Measurements from ENCODE around the gene C11orf68. TPM values are rescaled to one million over a fixed set of nuclear protein-coding genes. Genes with fewer than 3 reads are reported as not detected.
A peak's percentile ranks its signal among the peaks of the same experiment; 100 is the strongest.

The C11orf68 gene
- total and polyA plus RNA-seq, 2 donors: 11.0 to 38.8 TPM

GRCh38 chr11:65873318-65874156, 45.3 kb downstream of the C11orf68 start:
- Histone ChIP-seq H3K4me3 (ENCODE audit: low read length in 2 of 2) (peak overlapping the region; percentile 49 to 62), H3K9me3 (ENCODE audit: control insufficient read depth in 2 of 2, insufficient read depth in 1 of 2, low read length in 1 of 2) (no peaks in the 10 kb centered on the region), H3K27me3 (ENCODE audit: control insufficient read depth in 2 of 2, insufficient read depth in 1 of 2, low read length in 1 of 2) (peaks cover 11 to 42% of the 10 kb centered on the region in 2 donors), H3K36me3 (ENCODE audit: control insufficient read depth in 2 of 2, insufficient read depth in 2 of 2, low read length in 1 of 2) (peaks cover 0 to 1% of the 10 kb centered on the region in 2 donors), H3K4me1 (ENCODE audit: control insufficient read depth in 2 of 2, insufficient read depth in 2 of 2, low read length in 2 of 2) (peaks cover 10 to 15% of the 10 kb centered on the region in 2 donors), H3K27ac (ENCODE audit: low read depth in 1 of 2, low read length in 1 of 2) (peak overlapping the region; percentile 23 to 61)
- DNase-seq (ENCODE audit: low read depth in 6 of 9, low spot score in 9 of 9): peak; percentile 73 to 95 (median 88)
- WGBS: 9% methylated on average over 54 of the region's 54 CpGs

- Histone ChIP-seq H3K9me3 (ENCODE audit: control insufficient read depth in 2 of 2, insufficient read depth in 1 of 2, low read length in 1 of 2) (no peaks in the 10 kb centered on the region), H3K36me3 (ENCODE audit: control insufficient read depth in 2 of 2, insufficient read depth in 2 of 2, low read length in 1 of 2) (peaks cover 0 to 9% of the 10 kb centered on the region in 2 donors), H3K4me1 (ENCODE audit: control insufficient read depth in 2 of 2, insufficient read depth in 2 of 2, low read length in 2 of 2) (peaks cover 10 to 15% of the 10 kb centered on the region in 2 donors), H3K27ac (ENCODE audit: low read depth in 1 of 2, low read length in 1 of 2) (peak within 1 kb of the TSS; percentile 23 to 61), H3K4me3 (ENCODE audit: low read length in 2 of 2) (peak within 1 kb of the TSS; percentile 49 to 62), H3K27me3 (ENCODE audit: control insufficient read depth in 2 of 2, insufficient read depth in 1 of 2, low read length in 1 of 2) (peaks cover 11 to 42% of the 10 kb centered on the region in 2 donors)
- DNase-seq (ENCODE audit: low read depth in 6 of 9, low spot score in 9 of 9): no peak
- WGBS: 9% methylated on average over 68 of the region's 69 CpGs
Observed at GRCh38 chr11:65872586-65873317, 46.1 kb downstream of the C11orf68 start, which contains the start of gene EFEMP2. TSS of gene EFEMP2 (minus strand) at chr11:65872800. CDS start at chr11:65872354, 446 bp downstream.

- H3K4me1 ChIP-seq (ENCODE audit: control insufficient read depth in 2 of 2, insufficient read depth in 2 of 2, low read length in 2 of 2): peaks cover 10 to 20% of the 10 kb centered on the region in 2 donors
Observed at GRCh38 chr11:65871811-65872548, 46.9 kb downstream of the C11orf68 start.

GRCh38 chr11:65870706-65871681, 47.9 kb downstream of the C11orf68 start:
- Histone ChIP-seq H3K4me3 (ENCODE audit: low read length in 2 of 2) (no peak overlapping the region), H3K36me3 (ENCODE audit: control insufficient read depth in 2 of 2, insufficient read depth in 2 of 2, low read length in 1 of 2) (peaks cover 14 to 24% of the 10 kb centered on the region in 2 donors), H3K27me3 (ENCODE audit: control insufficient read depth in 2 of 2, insufficient read depth in 1 of 2, low read length in 1 of 2) (peaks cover 11 to 42% of the 10 kb centered on the region in 2 donors), H3K27ac (ENCODE audit: low read depth in 1 of 2, low read length in 1 of 2) (no peak overlapping the region), H3K9me3 (ENCODE audit: control insufficient read depth in 2 of 2, insufficient read depth in 1 of 2, low read length in 1 of 2) (no peaks in the 10 kb centered on the region), H3K4me1 (ENCODE audit: control insufficient read depth in 2 of 2, insufficient read depth in 2 of 2, low read length in 2 of 2) (peaks cover 10 to 20% of the 10 kb centered on the region in 2 donors)
- no peak for DNase-seq (ENCODE audit: low read depth in 6 of 9, low spot score in 9 of 9)
- WGBS: 66% methylated on average over 24 of the region's 24 CpGs

More at GRCh38 chr11:65871811-65872548, 46.9 kb downstream of the C11orf68 start:
- Histone ChIP-seq H3K27me3 (ENCODE audit: control insufficient read depth in 2 of 2, insufficient read depth in 1 of 2, low read length in 1 of 2) (peaks cover 11 to 42% of the 10 kb centered on the region in 2 donors), H3K36me3 (ENCODE audit: control insufficient read depth in 2 of 2, insufficient read depth in 2 of 2, low read length in 1 of 2) (peaks cover 5 to 15% of the 10 kb centered on the region in 2 donors), H3K27ac (ENCODE audit: low read depth in 1 of 2, low read length in 1 of 2) (peak overlapping the region in 1 of 2 donors; percentile 7), H3K9me3 (ENCODE audit: control insufficient read depth in 2 of 2, insufficient read depth in 1 of 2, low read length in 1 of 2) (no peaks in the 10 kb centered on the region), H3K4me3 (ENCODE audit: low read length in 2 of 2) (peak overlapping the region; percentile 16 to 62)
- WGBS: 84% methylated on average over 26 of the region's 26 CpGs
- no peak for DNase-seq (ENCODE audit: low read depth in 6 of 9, low spot score in 9 of 9)

GRCh38 chr11:65870307-65870658, 48.6 kb downstream of the C11orf68 start:
- 63% methylated on average over 11 of the region's 11 CpGs for WGBS
- Histone ChIP-seq H3K27me3 (ENCODE audit: control insufficient read depth in 2 of 2, insufficient read depth in 1 of 2, low read length in 1 of 2) (peaks cover 11 to 42% of the 10 kb centered on the region in 2 donors), H3K36me3 (ENCODE audit: control insufficient read depth in 2 of 2, insufficient read depth in 2 of 2, low read length in 1 of 2) (peaks cover 22 to 32% of the 10 kb centered on the region in 2 donors), H3K4me1 (ENCODE audit: control insufficient read depth in 2 of 2, insufficient read depth in 2 of 2, low read length in 2 of 2) (peaks cover 10 to 20% of the 10 kb centered on the region in 2 donors), H3K27ac (ENCODE audit: low read depth in 1 of 2, low read length in 1 of 2) (no peak overlapping the region), H3K4me3 (ENCODE audit: low read length in 2 of 2) (no peak overlapping the region), H3K9me3 (ENCODE audit: control insufficient read depth in 2 of 2, insufficient read depth in 1 of 2, low read length in 1 of 2) (no peaks in the 10 kb centered on the region)
- no peak for DNase-seq (ENCODE audit: low read depth in 6 of 9, low spot score in 9 of 9)

- 95% methylated on average over 24 of the region's 24 CpGs for WGBS
- Histone ChIP-seq H3K4me1 (ENCODE audit: control insufficient read depth in 2 of 2, insufficient read depth in 2 of 2, low read length in 2 of 2) (peaks cover 10 to 20% of the 10 kb centered on the region in 2 donors), H3K27me3 (ENCODE audit: control insufficient read depth in 2 of 2, insufficient read depth in 1 of 2, low read length in 1 of 2) (peaks cover 11 to 42% of the 10 kb centered on the region in 2 donors), H3K9me3 (ENCODE audit: control insufficient read depth in 2 of 2, insufficient read depth in 1 of 2, low read length in 1 of 2) (no peaks in the 10 kb centered on the region), H3K27ac (ENCODE audit: low read depth in 1 of 2, low read length in 1 of 2) (no peak overlapping the region), H3K4me3 (ENCODE audit: low read length in 2 of 2) (no peak overlapping the region), H3K36me3 (ENCODE audit: control insufficient read depth in 2 of 2, insufficient read depth in 2 of 2, low read length in 1 of 2) (peaks cover 27 to 37% of the 10 kb centered on the region in 2 donors)
- DNase-seq (ENCODE audit: low read depth in 6 of 9, low spot score in 9 of 9): no peak
Observed at GRCh38 chr11:65869643-65870306, 49.1 kb downstream of the C11orf68 start.

GRCh38 chr11:65868907-65869306, 50.0 kb downstream of the C11orf68 start:
- no peaks in the 10 kb centered on the region for H3K9me3 ChIP-seq (ENCODE audit: control insufficient read depth in 2 of 2, insufficient read depth in 1 of 2, low read length in 1 of 2)
- H3K4me3 ChIP-seq (ENCODE audit: low read length in 2 of 2): no peak overlapping the region
- 98% methylated on average over 3 of the region's 3 CpGs for WGBS
- H3K36me3 ChIP-seq (ENCODE audit: control insufficient read depth in 2 of 2, insufficient read depth in 2 of 2, low read length in 1 of 2): peaks cover 35 to 45% of the 10 kb centered on the region in 2 donors
- peaks cover 10 to 19% of the 10 kb centered on the region in 2 donors for H3K4me1 ChIP-seq (ENCODE audit: control insufficient read depth in 2 of 2, insufficient read depth in 2 of 2, low read length in 2 of 2)
- H3K27me3 ChIP-seq (ENCODE audit: control insufficient read depth in 2 of 2, insufficient read depth in 1 of 2, low read length in 1 of 2): peaks cover 11 to 42% of the 10 kb centered on the region in 2 donors
- H3K27ac ChIP-seq (ENCODE audit: low read depth in 1 of 2, low read length in 1 of 2): no peak overlapping the region
- no peak for DNase-seq (ENCODE audit: low read depth in 6 of 9, low spot score in 9 of 9)
